PC-3 (cell line): ENCODE data around the gene SHQ1.

ENCODE experiments used
- EZH2 ChIP-seq: fragments of 300-600 bp; sonication (generic); IDR thresholded peaks from one replicate; pipeline ENCODE4 v1.6.1; 2017; ENCODE audit warnings: antibody characterized with exemption, mild to moderate bottlenecking, low read length; ENCODE audit not compliant: unreplicated experiment
- EZH2phosphoT487 ChIP-seq: fragments of 300-600 bp; sonication (generic); IDR thresholded peaks from 2 replicates; pipeline ENCODE4 v1.6.1; 2018; ENCODE audit warnings: mild to moderate bottlenecking, antibody characterized with exemption, low read length, borderline replicate concordance
- TF ChIP-seq, protein P1 (sequence below): fragments of 300-600 bp; sonication (generic); conservative IDR thresholded peaks from 2 replicates; pipeline ENCODE4 v1.5.1; 2017; ENCODE audit warnings: antibody characterized with exemption, low read depth, mild to moderate bottlenecking, low read length

DNA sequence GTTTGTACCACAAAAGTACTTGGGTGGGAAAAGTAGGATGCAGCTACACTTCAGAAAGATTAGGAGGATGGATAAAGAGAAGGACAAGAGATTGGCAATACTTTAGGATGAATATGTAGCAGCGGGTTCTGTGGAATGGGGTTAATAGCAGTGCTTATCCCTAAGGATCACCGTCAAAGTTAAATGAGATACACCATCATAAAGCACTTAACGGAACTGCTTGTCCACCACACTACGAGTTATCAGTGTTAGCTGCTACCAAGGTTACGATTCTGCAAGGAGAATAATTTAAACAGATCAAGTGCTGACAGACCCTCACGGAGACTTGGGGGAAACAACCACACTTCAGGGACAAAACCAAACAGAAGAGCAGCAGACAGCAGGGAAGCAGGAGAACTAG lies 963 bp downstream of the SHQ1 start:
- TF ChIP-seq, protein P1, sequence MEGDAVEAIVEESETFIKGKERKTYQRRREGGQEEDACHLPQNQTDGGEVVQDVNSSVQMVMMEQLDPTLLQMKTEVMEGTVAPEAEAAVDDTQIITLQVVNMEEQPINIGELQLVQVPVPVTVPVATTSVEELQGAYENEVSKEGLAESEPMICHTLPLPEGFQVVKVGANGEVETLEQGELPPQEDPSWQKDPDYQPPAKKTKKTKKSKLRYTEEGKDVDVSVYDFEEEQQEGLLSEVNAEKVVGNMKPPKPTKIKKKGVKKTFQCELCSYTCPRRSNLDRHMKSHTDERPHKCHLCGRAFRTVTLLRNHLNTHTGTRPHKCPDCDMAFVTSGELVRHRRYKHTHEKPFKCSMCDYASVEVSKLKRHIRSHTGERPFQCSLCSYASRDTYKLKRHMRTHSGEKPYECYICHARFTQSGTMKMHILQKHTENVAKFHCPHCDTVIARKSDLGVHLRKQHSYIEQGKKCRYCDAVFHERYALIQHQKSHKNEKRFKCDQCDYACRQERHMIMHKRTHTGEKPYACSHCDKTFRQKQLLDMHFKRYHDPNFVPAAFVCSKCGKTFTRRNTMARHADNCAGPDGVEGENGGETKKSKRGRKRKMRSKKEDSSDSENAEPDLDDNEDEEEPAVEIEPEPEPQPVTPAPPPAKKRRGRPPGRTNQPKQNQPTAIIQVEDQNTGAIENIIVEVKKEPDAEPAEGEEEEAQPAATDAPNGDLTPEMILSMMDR, result no peak
- TF ChIP-seq EZH2 (no peak), EZH2phosphoT487 (no peak)
